ENCODE results near the gene PGM2.

The PGM2 gene

DNA sequence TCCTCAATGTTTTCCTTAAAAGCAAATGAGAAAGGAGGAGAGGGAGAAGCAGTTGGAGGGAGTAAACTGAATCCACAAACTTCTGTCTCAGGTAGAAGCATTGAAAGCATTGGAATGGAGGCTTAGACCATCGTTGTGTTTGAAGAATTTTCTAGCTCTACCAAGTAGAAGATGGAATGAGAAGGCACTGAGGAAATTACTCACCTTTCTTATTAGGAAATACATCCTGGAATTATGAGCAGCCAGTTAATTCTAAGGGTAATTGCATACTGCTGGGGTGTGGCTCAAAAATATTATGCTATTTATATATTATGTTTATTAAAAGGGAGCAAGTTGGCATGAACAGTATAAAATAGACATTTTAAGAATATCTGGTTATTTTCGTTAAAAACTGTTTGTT lies 12.9 kb downstream of the PGM2 start:
- DNase-seq (ENCODE audit: extremely low read depth, insufficient read length): no peak
- H3K36me3 ChIP-seq (ENCODE audit: control insufficient read depth, insufficient read depth, low read length): peaks cover 10% of the 10 kb centered on the region
- TF ChIP-seq, protein P1, sequence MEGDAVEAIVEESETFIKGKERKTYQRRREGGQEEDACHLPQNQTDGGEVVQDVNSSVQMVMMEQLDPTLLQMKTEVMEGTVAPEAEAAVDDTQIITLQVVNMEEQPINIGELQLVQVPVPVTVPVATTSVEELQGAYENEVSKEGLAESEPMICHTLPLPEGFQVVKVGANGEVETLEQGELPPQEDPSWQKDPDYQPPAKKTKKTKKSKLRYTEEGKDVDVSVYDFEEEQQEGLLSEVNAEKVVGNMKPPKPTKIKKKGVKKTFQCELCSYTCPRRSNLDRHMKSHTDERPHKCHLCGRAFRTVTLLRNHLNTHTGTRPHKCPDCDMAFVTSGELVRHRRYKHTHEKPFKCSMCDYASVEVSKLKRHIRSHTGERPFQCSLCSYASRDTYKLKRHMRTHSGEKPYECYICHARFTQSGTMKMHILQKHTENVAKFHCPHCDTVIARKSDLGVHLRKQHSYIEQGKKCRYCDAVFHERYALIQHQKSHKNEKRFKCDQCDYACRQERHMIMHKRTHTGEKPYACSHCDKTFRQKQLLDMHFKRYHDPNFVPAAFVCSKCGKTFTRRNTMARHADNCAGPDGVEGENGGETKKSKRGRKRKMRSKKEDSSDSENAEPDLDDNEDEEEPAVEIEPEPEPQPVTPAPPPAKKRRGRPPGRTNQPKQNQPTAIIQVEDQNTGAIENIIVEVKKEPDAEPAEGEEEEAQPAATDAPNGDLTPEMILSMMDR (IDR thresholded peaks at IDR 0.05; ENCODE audit: insufficient read depth, low read length, poor library complexity, severe bottlenecking): no peak
- no peak overlapping the region for H3K4me3 ChIP-seq (replicated peaks; ENCODE audit: low read depth, low read length)
- no peaks in the 10 kb centered on the region for H3K27me3 ChIP-seq (replicated peaks; ENCODE audit: control insufficient read depth, insufficient read depth, low read length)

DNA sequence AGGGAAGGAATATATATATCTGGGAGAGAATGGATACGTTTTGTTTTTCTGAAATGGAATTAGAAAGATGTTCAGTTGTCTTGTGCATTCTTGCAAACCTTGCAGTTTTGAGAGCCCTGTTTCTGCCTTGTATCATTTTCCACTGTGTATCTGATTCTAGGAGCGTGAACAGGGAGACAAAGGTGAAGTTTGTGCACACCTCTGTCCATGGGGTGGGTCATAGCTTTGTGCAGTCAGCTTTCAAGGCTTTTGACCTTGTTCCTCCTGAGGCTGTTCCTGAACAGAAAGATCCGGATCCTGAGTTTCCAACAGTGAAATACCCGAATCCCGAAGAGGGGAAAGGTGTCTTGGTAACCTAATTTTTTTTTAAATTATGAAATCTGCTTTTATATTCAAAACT lies 17.7 kb downstream of the PGM2 start:
- Histone ChIP-seq H3K27me3 (replicated peaks; ENCODE audit: control insufficient read depth, insufficient read depth, low read length) (no peaks in the 10 kb centered on the region), H3K4me3 (replicated peaks; ENCODE audit: low read depth, low read length) (no peak overlapping the region), H3K36me3 (ENCODE audit: control insufficient read depth, insufficient read depth, low read length) (peaks cover 15% of the 10 kb centered on the region)
- no peak for DNase-seq (ENCODE audit: extremely low read depth, insufficient read length)
- TF ChIP-seq, protein P1 (IDR thresholded peaks at IDR 0.05; ENCODE audit: insufficient read depth, low read length, poor library complexity, severe bottlenecking): no peak

DNA sequence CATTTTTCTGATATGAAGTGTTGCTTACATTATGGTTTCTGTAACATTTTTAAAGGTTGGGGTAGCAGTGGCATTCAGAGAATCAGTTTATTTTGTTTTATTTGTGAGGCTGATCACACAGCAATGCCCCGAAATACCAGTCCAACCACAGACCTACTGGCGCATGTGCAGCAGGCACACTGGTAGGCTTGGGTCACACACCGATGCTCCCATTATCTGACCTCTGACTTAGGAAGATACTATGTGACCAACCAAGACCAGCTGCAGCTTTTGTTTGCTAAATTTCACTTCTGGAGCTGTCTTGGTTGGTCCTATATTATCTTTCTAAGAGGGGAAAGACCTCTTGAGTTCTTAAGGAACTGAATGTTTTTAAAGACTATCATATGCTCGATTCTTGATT lies 18.7 kb downstream of the PGM2 start:
- DNase-seq (ENCODE audit: extremely low read depth, insufficient read length): no peak
- Histone ChIP-seq H3K36me3 (ENCODE audit: control insufficient read depth, insufficient read depth, low read length) (peaks cover 15% of the 10 kb centered on the region), H3K27me3 (replicated peaks; ENCODE audit: control insufficient read depth, insufficient read depth, low read length) (no peaks in the 10 kb centered on the region), H3K4me3 (replicated peaks; ENCODE audit: low read depth, low read length) (no peak overlapping the region)
- TF ChIP-seq, protein P1 (IDR thresholded peaks at IDR 0.05; ENCODE audit: insufficient read depth, low read length, poor library complexity, severe bottlenecking): no peak

GRCh38 chr4:37847311-37847884 lies 20.9 kb downstream of the PGM2 start:
- peaks cover 10% of the 10 kb centered on the region for H3K36me3 ChIP-seq (ENCODE audit: control insufficient read depth, insufficient read depth, low read length)
- no peak for DNase-seq (ENCODE audit: extremely low read depth, insufficient read length)
- no peaks in the 10 kb centered on the region for H3K27me3 ChIP-seq (replicated peaks; ENCODE audit: control insufficient read depth, insufficient read depth, low read length)
- no peak overlapping the region for H3K4me3 ChIP-seq (replicated peaks; ENCODE audit: low read depth, low read length)
- TF ChIP-seq, protein P1 (IDR thresholded peaks at IDR 0.05; ENCODE audit: insufficient read depth, low read length, poor library complexity, severe bottlenecking): no peak

GRCh38 chr4:37852376-37852775 lies 25.9 kb downstream of the PGM2 start:
- peaks cover 7% of the 10 kb centered on the region for H3K36me3 ChIP-seq (ENCODE audit: control insufficient read depth, insufficient read depth, low read length)
- DNase-seq (ENCODE audit: extremely low read depth, insufficient read length): no peak
- TF ChIP-seq, protein P1 (IDR thresholded peaks at IDR 0.05; ENCODE audit: insufficient read depth, low read length, poor library complexity, severe bottlenecking): no peak
- H3K27me3 ChIP-seq (replicated peaks; ENCODE audit: control insufficient read depth, insufficient read depth, low read length): no peaks in the 10 kb centered on the region
- no peak overlapping the region for H3K4me3 ChIP-seq (replicated peaks; ENCODE audit: low read depth, low read length)

DNA sequence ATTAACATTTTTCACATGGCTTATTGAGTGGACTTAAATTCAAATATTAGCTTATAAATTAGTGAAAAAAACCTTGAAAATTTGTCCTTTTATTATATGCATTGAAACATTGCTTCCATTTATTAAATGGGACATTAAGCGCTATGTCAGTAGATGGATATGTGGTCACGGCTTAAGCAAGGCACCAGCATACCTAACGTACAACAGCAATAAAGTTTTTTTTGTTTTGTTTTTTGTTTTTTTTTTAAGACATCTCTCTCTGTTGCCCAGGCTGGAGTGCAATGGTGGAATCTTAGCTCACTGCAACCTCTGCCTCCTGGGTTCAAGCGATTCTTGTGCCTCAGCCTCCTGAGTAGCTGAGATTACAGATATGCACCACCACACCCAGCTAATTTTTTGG lies 31.6 kb downstream of the PGM2 start:
- no peak for DNase-seq (ENCODE audit: extremely low read depth, insufficient read length)
- Histone ChIP-seq H3K4me3 (replicated peaks; ENCODE audit: low read depth, low read length) (no peak overlapping the region), H3K36me3 (ENCODE audit: control insufficient read depth, insufficient read depth, low read length) (peaks cover 4% of the 10 kb centered on the region), H3K27me3 (replicated peaks; ENCODE audit: control insufficient read depth, insufficient read depth, low read length) (no peaks in the 10 kb centered on the region)
- TF ChIP-seq, protein P1 (IDR thresholded peaks at IDR 0.05; ENCODE audit: insufficient read depth, low read length, poor library complexity, severe bottlenecking): no peak

Measured in GM06990 (cell line).